Measurements from ENCODE around the gene WWP2. TPM values are rescaled to one million over a fixed set of nuclear protein-coding genes. Genes with fewer than 3 reads are reported as not detected.

Gene WWP2
- total RNA-seq, 1 experiment from 2014 or later, result 22.8 TPM

DNA sequence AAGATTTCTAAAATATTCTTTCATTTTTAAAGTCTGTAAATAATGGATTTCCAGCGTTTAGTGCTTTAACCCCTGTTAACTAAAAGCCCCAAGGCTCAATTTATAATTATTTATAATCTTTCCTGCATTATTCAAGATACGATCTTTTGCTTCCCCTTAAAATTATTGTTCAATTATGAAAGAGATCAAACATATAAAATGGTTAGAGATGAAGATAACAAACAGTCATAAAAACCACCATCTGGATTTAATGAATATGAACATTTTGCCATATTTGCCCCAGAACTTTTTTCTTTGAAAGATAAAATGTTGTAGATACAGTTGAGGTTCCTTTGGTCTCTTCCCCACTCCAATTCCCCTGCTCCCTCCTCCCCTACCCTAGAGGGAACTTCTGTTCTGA, 17.6 kb downstream of the WWP2 start:
- Histone ChIP-seq H3K36me3 (ENCODE audit: control insufficient read depth, insufficient read depth, low read length) (no peaks in the 10 kb centered on the region), H3K27me3 (ENCODE audit: control insufficient read depth, insufficient read depth, low read length) (no peaks in the 10 kb centered on the region), H3K27ac (ENCODE audit: low read length) (no peak overlapping the region), H3K9me3 (ENCODE audit: control insufficient read depth, insufficient read depth, low read depth, low read length) (peaks cover 6% of the 10 kb centered on the region; the same call in 1 of the 2 replicates), H3K4me1 (ENCODE audit: control insufficient read depth, insufficient read depth, low read length) (no peaks in the 10 kb centered on the region), H3K4me3 (ENCODE audit: low read depth in 2 of 2, low read length in 2 of 2) (no peak overlapping the region)
- ChIA-PET CTCF (no interaction called here), POLR2A (no interaction called here)
- BruUV-seq (replicated peaks), result no TSS peak
- intact Hi-C loops (cut with micrococcal nuclease; ENCODE audit: unreplicated experiment), result no loop called here
- no peak for DNase-seq (ENCODE audit: low read depth, low spot score)
- in situ Hi-C loops (cut with HindIII; ENCODE audit: low pct_unique_long_range_greater_than_20kb, low sequenced_read_pairs), result no loop called here
- ATAC-seq, result no peak
- TF ChIP-seq TCF7L2 (IDR thresholded peaks at IDR 0.05; ENCODE audit: low read depth, low read length), result no peak
- no peak for TF ChIP-seq POLR2AphosphoS5 (IDR thresholded peaks at IDR 0.05; ENCODE audit: low read depth, low read length)
- no peak for TF ChIP-seq REST (IDR thresholded peaks at IDR 0.05; ENCODE audit: insufficient read depth in 1 of 2, low read depth in 2 of 2, low read length in 1 of 2)
- no peak for TF ChIP-seq SIN3A (IDR thresholded peaks at IDR 0.05; ENCODE audit: borderline replicate concordance, insufficient read depth, low read depth, low read length)
- TF ChIP-seq CTCF (IDR thresholded peaks at IDR 0.05), result no peak

DNA sequence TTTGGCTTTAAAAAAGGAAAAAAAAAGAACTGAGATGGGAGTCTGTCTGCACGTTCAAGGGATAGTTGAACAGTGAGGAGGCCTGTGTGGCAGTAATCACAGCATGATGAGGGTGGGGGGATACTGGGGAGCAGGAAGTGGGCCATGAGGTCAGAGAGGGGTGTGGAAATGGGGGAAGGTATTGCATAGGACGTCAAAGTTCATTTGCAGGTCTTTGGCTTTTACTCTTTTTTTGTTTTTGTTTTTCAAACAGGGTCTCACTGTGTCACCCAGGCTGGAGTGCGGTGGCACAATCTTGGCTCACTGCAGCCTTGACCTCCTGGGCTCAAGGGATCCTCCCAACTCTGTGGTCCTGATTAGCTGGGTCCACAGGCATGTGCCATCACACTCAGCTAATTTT, 19.0 kb downstream of the WWP2 start:
- DNase-seq (ENCODE audit: low read depth, low spot score) (no peak), ATAC-seq (no peak)
- BruUV-seq (replicated peaks), result no TSS peak
- Histone ChIP-seq H3K4me1 (ENCODE audit: control insufficient read depth, insufficient read depth, low read length) (no peaks in the 10 kb centered on the region), H3K4me3 (ENCODE audit: low read depth in 2 of 2, low read length in 2 of 2) (no peak overlapping the region), H3K9me3 (ENCODE audit: control insufficient read depth, insufficient read depth, low read depth, low read length) (no peaks in the 10 kb centered on the region), H3K27ac (ENCODE audit: low read length) (no peak overlapping the region), H3K27me3 (ENCODE audit: control insufficient read depth, insufficient read depth, low read length) (no peaks in the 10 kb centered on the region), H3K36me3 (ENCODE audit: control insufficient read depth, insufficient read depth, low read length) (no peaks in the 10 kb centered on the region)
- in situ Hi-C loops (cut with HindIII; ENCODE audit: low pct_unique_long_range_greater_than_20kb, low sequenced_read_pairs), result no loop called here
- intact Hi-C loops (cut with micrococcal nuclease; ENCODE audit: unreplicated experiment), result no loop called here
- ChIA-PET POLR2A (interaction anchor here (0.6 kb wide), 1 partner anchor 8 kb away, joined by 3 read pairs; no protein-coding TSS in a partner anchor), CTCF (no interaction called here)
- no peak for TF ChIP-seq REST (IDR thresholded peaks at IDR 0.05; ENCODE audit: insufficient read depth in 1 of 2, low read depth in 2 of 2, low read length in 1 of 2)
- no peak for TF ChIP-seq CTCF (IDR thresholded peaks at IDR 0.05)
